Ovary (tissue), 10 donors: ENCODE results near the gene NMT1. TPM values are rescaled to one million over a fixed set of nuclear protein-coding genes. Genes with fewer than 3 reads are reported as not detected.

ENCODE experiments used
- DNase-seq, 5 donors: peaks; one replicate each; pipeline ENCODE4 v3.0.0-alpha.2; 2019 to 2020
- H3K27ac ChIP-seq, 2 donors: fragments of 200-600 bp; one replicate each; pipeline versions ENCODE4 v1.5.1 to v1.8.0; 2019 to 2022
- H3K27me3 ChIP-seq: fragments of 200-600 bp; one replicate; pipeline ENCODE4 v1.8.0; 2022
- H3K36me3 ChIP-seq: fragments of 200-600 bp; sonication (generic); one replicate; pipeline ENCODE4 v1.5.1; 2019
- H3K4me1 ChIP-seq: one replicate; pipeline ENCODE4 v1.8.1; 2013; ENCODE audit warnings: mild to moderate bottlenecking, moderate library complexity; ENCODE audit not compliant: insufficient read depth
- H3K4me3 ChIP-seq: fragments of 200-600 bp; sonication (generic); one replicate; pipeline ENCODE4 v1.5.1; 2017
- H3K9me3 ChIP-seq, 2 donors: fragments of 200-600 bp in 1 of 2; sonication (generic) in 1 of 2; one replicate each; pipeline versions ENCODE4 v1.5.1 to v1.8.1; 2013 to 2019; ENCODE audit warnings: mild to moderate bottlenecking in 1 of 2, moderate library complexity in 1 of 2
- EP300 ChIP-seq: sonication (generic); formaldehyde crosslinking; IDR thresholded peaks from one replicate; pipeline ENCODE4 v1.6.1; 2017; ENCODE audit warnings: antibody characterized with exemption
- POLR2A ChIP-seq: fragments of 450-650 bp; IDR thresholded peaks from one replicate; pipeline ENCODE4 v1.6.1; 2017; ENCODE audit warnings: antibody characterized with exemption, mild to moderate bottlenecking, moderate library complexity
- WGBS, 3 donors: extraction: QIAGEN DNeasy Blood & Tissue Kit in 1 of 3; methylation state at CpG; one replicate each; pipeline versions ENCODE4 v1.1.5 to v1.1.7; 2013 to 2017; 5-methylcytosine and 5-hydroxymethylcytosine counted together
- intact Hi-C, 4 donors: fragments of 100-400 bp; cut with DNase I; formaldehyde crosslinking; loops; one replicate each; pipeline versions ENCODE4 v1.11.0 to v1.15.1; 2022 to 2023
- long read RNA-seq, 3 donors: library from polyadenylated mRNA in 2 of 3; unstranded in 2 of 3; transcript quantifications; one replicate each; pipeline ENCODE4 v2.0.0 and lab custom pipeline, GENCODE V29; 2021 to 2026
- polyA plus RNA-seq, 2 donors: library from polyadenylated mRNA; stranded (reverse); fragments of 200-250 nt in 1 of 2; fragments of 350-450 nt in 1 of 2; fragmentation: Illumina TruSeq in 1 of 2; extraction: RNeasy Lipid Tissue Mini Kit (QIAGEN cat#74804) in 1 of 2; gene quantifications; one replicate each; pipeline ENCODE4 v1.2.3, GENCODE V29; 2013 to 2014
- total RNA-seq, 7 donors: library from RNA; depleted of rRNA in 2 of 7; stranded (reverse); fragments of >200 nt in 2 of 7; fragmentation: NEBNext Ultra II Directional in 3 of 7; extraction: Animal tissue kit (Norgen Biotek cat#: 25700) in 3 of 7; gene quantifications; one replicate each; pipeline versions ENCODE4 v1.1.0 to v1.2.4, GENCODE V29; 2016 to 2023
- TF ChIP-seq, protein P1 (sequence below), 3 donors: fragments of 450-650 bp in 2 of 3; fragments of 200-600 bp in 1 of 3; IDR thresholded peaks; one replicate each; pipeline versions ENCODE4 v1.5.1 to v1.8.0; 2016 to 2022; ENCODE audit warnings: antibody characterized with exemption in 3 of 3, mild to moderate bottlenecking in 1 of 3
- donor health status: DM: no; HTN: no; CAD: no; lungs with moderate emphysema.
- donor health status: DM: no; HTN: no; CAD: no.
- donor health status: Bipolar disorder and iron deficiency.
- donor health status: DM: yes; HTN: yes; CAD: no.
- donor health status: DM: no; HTN: no; CAD: no.
- donor health status: DM: yes; HTN: yes; CAD: no.

The NMT1 gene
- 10 to 100 TPM; 25.5 to 91.4 (median 79.3) TPM for total RNA-seq
- 10 to 100 TPM; 23.0 to 66.5 TPM for polyA plus RNA-seq
- long read RNA-seq, donor 1, full-length matches to known transcripts = 11 of 59 reads
- long read RNA-seq, donor 1, partial matches to known transcripts = 5 of 59 reads
- long read RNA-seq, donor 1, other reads (novel, unspliced or antisense) = 43 of 59 reads
- long read RNA-seq, donor 2, full-length matches to known transcripts = 13 of 40 reads
- long read RNA-seq, donor 2, partial matches to known transcripts = 22 of 40 reads
- long read RNA-seq, donor 2, other reads (novel, unspliced or antisense) = 5 of 40 reads
- long read RNA-seq, donor 3, full-length matches to known transcripts = 27 of 81 reads
- long read RNA-seq, donor 3, partial matches to known transcripts = 24 of 81 reads
- long read RNA-seq, donor 3, other reads (novel, unspliced or antisense) = 30 of 81 reads

DNA sequence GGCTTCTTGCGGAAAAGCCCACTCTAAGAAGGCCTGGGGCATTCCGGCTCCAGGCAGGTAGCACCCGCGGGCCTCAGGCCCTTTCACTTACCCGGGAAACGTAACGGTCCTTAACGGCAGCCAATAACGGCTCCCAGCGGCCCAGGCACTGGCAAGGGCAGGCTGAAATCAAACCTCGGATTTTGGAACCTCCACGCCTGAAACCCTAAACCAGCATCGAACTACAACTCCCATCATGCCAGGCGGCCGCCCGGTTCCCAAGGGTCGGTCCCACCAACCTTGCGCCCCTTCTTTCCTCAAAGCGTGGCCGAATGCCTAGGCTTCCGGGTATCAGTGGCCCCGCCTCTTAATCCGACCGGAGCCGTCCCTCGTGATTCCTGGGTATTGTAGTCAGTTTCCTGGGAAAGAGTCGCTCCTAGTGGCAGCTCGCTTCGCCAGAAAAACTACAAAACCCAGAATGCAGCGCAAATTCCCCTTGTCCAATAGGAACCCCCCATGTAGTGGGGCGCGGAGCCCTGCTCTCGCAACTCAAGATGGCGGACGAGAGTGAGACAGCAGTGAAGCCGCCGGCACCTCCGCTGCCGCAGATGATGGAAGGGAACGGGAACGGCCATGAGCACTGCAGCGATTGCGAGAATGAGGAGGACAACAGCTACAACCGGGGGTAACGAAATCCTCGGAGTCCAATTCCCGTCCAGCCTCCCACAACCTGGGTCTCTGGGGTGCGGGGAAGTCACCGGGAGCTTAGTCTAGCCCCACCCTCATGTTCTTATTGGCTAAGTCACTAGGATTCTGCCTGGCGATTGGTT, at the start of gene NMT1:
Gene NMT1, plus strand, starts transcription at position 521 of the 809 bp plus-strand sequence. Its CDS starts 13 bp downstream, at position 534.
- peak; percentile 98 to 99 (median 98) for DNase-seq
- 0% methylated on average over 50 of the region's 50 CpGs for WGBS, 3 donors

DNA sequence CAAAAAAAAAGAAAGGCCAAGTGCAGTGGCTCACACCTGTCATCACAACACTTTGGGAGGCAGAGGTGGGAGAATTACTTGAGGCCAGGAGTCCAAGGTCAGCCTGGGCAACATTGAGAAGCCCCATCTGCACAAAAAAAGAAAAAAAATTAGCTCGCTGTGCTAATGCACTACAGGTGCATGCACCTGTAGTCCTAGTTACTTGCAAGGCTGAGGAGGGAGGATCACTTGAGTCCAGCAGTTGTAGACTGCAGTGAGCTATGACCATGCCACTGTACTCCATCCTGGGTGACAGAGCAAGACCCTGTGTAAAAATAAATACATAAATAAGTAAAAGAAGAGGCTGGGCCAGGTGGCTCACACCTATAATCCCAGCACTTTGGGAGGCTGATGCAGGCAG, 49.4 kb upstream of the NMT1 start:
- Histone ChIP-seq H3K9me3 (no peaks in the 10 kb centered on the region), H3K27me3 (no peaks in the 10 kb centered on the region), H3K4me3 (no peak overlapping the region), H3K27ac (no peak overlapping the region), H3K36me3 (no peaks in the 10 kb centered on the region), H3K4me1 (peaks cover 3% of the 10 kb centered on the region)
- WGBS, 3 donors = 78 to 92% (median 79%) methylated on average over 1 of the region's 1 CpG
- TF ChIP-seq EP300 (no peak), POLR2A (no peak)
- TF ChIP-seq, protein P1, sequence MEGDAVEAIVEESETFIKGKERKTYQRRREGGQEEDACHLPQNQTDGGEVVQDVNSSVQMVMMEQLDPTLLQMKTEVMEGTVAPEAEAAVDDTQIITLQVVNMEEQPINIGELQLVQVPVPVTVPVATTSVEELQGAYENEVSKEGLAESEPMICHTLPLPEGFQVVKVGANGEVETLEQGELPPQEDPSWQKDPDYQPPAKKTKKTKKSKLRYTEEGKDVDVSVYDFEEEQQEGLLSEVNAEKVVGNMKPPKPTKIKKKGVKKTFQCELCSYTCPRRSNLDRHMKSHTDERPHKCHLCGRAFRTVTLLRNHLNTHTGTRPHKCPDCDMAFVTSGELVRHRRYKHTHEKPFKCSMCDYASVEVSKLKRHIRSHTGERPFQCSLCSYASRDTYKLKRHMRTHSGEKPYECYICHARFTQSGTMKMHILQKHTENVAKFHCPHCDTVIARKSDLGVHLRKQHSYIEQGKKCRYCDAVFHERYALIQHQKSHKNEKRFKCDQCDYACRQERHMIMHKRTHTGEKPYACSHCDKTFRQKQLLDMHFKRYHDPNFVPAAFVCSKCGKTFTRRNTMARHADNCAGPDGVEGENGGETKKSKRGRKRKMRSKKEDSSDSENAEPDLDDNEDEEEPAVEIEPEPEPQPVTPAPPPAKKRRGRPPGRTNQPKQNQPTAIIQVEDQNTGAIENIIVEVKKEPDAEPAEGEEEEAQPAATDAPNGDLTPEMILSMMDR (IDR thresholded peaks at IDR 0.05) = no peak
- intact Hi-C loops = loop anchor here in 2 of 4 donors (2.0 to 5.0 kb wide), 2 partner anchors 34 to 37 kb away; no protein-coding TSS in a partner anchor
- no peak for DNase-seq

More for the DNA sequence above, at the start of gene NMT1:
- Histone ChIP-seq H3K4me1 (peaks cover 9% of the 10 kb centered on the region), H3K27me3 (no peaks in the 10 kb centered on the region), H3K36me3 (no peaks in the 10 kb centered on the region), H3K4me3 (peak within 1 kb of the TSS; percentile 73), H3K27ac (peak within 1 kb of the TSS; percentile 69 to 75), H3K9me3 (no peaks in the 10 kb centered on the region)
- peak; percentile 94 for TF ChIP-seq POLR2A
- TF ChIP-seq, protein P1 (IDR thresholded peaks at IDR 0.05) = peak in 1 of 3 donors; percentile 8
- TF ChIP-seq EP300 = no peak
- intact Hi-C loops = loop anchor here in 1 of 4 donors (5.0 kb wide), 1 partner anchor 36 kb away; no protein-coding TSS in a partner anchor

DNA sequence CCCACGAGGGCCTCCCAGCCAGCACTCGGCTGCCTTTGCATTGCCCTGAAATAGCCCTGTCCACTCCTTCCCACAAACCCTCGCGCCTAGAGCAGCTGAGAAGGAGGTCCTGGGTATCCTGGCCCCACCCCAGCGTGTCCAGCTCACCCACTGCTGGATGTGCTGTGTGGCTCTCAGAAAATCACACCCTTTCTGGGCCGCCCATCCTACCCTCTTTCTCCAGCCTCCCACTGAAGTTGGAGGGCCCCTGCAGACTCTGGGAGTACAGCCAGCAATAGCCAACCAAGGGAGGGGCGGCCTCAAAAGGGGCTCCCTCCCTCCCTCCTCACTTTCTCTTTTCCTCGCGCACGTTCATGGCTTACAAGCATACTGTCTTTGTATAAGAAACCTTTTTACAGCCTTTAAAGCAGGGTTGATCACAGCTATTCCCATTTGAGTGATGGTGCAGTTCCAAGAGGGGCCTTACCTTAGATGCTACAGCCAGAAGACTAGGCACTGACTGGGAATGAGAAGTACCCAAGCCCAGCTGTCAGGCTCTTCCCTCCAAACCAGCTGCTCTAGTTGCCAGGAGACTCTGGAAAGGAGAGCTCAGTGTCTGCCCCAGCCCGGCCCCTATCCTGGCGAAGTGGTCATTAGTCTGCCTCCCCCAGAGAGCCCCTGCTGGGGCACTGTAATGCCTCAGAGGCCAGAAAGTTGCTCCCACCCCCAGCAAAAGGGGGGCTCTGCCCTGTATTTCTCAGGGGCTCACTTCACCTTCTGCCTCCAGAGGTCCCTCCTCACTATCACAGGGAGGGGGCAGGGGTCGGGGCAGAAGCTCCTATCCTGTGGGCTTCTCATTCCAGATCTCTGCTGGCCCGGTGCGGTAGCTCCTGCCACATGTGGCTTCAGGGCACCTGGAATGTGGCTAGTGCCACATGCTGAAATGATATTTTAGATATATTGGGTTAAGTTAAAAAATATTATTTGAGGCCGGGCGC, 47.8 kb upstream of the NMT1 start:
- 39 to 42% (median 40%) methylated on average over 17 of the region's 17 CpGs for WGBS, 3 donors
- no peaks in the 10 kb centered on the region for H3K9me3 ChIP-seq
- no peaks in the 10 kb centered on the region for H3K36me3 ChIP-seq
- peak in 1 of 5 donors; percentile 52 for DNase-seq
- H3K4me1 ChIP-seq = peaks cover 3% of the 10 kb centered on the region
- intact Hi-C loops = loop anchor here in 1 of 4 donors (5.0 kb wide), 1 partner anchor 36 kb away; no protein-coding TSS in a partner anchor
- H3K27me3 ChIP-seq = no peaks in the 10 kb centered on the region
- H3K4me3 ChIP-seq = no peak overlapping the region
- no peak overlapping the region for H3K27ac ChIP-seq
- TF ChIP-seq EP300 = no peak
- TF ChIP-seq, protein P1 (IDR thresholded peaks at IDR 0.05) = no peak
- TF ChIP-seq POLR2A = no peak
